Jurkat, Clone E6-1 (cell line): ENCODE results near the gene LYRM9.

ENCODE experiments used
- DNase-seq: peaks from one replicate; pipeline ENCODE4 v3.0.0-alpha.2; 2011; ENCODE audit warnings: low read depth, low spot score
- H3K4me3 ChIP-seq: 2 replicates; pipeline ENCODE4 v1.5.1; 2011; ENCODE audit warnings: mild to moderate bottlenecking, low read length, control low read depth, moderate library complexity

LYRM9 gene

GRCh38 chr17:27882162-27882840, 10.9 kb downstream of the LYRM9 start:
- DNase-seq, result no peak
- H3K4me3 ChIP-seq, result no peak overlapping the region

- peak; percentile 48 for DNase-seq
- H3K4me3 ChIP-seq, result no peak overlapping the region
Observed at GRCh38 chr17:27879987-27880608, 13.1 kb downstream of the LYRM9 start.

GRCh38 chr17:27878776-27879562, 14.2 kb downstream of the LYRM9 start:
- DNase-seq, result peak; percentile 84
- no peak overlapping the region for H3K4me3 ChIP-seq

- no peak overlapping the region for H3K4me3 ChIP-seq
- DNase-seq, result no peak
Observed at GRCh38 chr17:27873746-27874145, 19.4 kb downstream of the LYRM9 start.

GRCh38 chr17:27873211-27873610, 20.0 kb downstream of the LYRM9 start:
- no peak overlapping the region for H3K4me3 ChIP-seq
- DNase-seq, result no peak

- no peak for DNase-seq
- no peak overlapping the region for H3K4me3 ChIP-seq
Observed at GRCh38 chr17:27872776-27873175, 20.4 kb downstream of the LYRM9 start.

- H3K4me3 ChIP-seq, result no peak overlapping the region
- no peak for DNase-seq
Observed at GRCh38 chr17:27871407-27871806, 21.8 kb downstream of the LYRM9 start.

- DNase-seq, result no peak
- H3K4me3 ChIP-seq, result no peak overlapping the region
Observed at GRCh38 chr17:27870345-27870744, 22.8 kb downstream of the LYRM9 start.

GRCh38 chr17:27868565-27868964, 24.6 kb downstream of the LYRM9 start:
- no peak for DNase-seq
- no peak overlapping the region for H3K4me3 ChIP-seq

GRCh38 chr17:27862840-27863239, 30.3 kb downstream of the LYRM9 start:
- DNase-seq, result no peak
- no peak overlapping the region for H3K4me3 ChIP-seq

GRCh38 chr17:27862004-27862403, 31.2 kb downstream of the LYRM9 start:
- DNase-seq, result no peak
- H3K4me3 ChIP-seq, result no peak overlapping the region

GRCh38 chr17:27860971-27861664, 32.0 kb downstream of the LYRM9 start:
- no peak overlapping the region for H3K4me3 ChIP-seq
- no peak for DNase-seq

GRCh38 chr17:27858621-27859305, 34.4 kb downstream of the LYRM9 start:
- no peak overlapping the region for H3K4me3 ChIP-seq
- no peak for DNase-seq

- no peak for DNase-seq
- H3K4me3 ChIP-seq, result no peak overlapping the region
Observed at GRCh38 chr17:27856676-27857432, 36.3 kb downstream of the LYRM9 start.

GRCh38 chr17:27855454-27855853, 37.7 kb downstream of the LYRM9 start:
- DNase-seq, result no peak

GRCh38 chr17:27854163-27854562, 39.0 kb downstream of the LYRM9 start:
- DNase-seq, result no peak
- no peak overlapping the region for H3K4me3 ChIP-seq

More at GRCh38 chr17:27855454-27855853, 37.7 kb downstream of the LYRM9 start:
- no peak overlapping the region for H3K4me3 ChIP-seq

- no peak for DNase-seq
Observed at GRCh38 chr17:27853091-27853490, 40.1 kb downstream of the LYRM9 start.

GRCh38 chr17:27849474-27850185, 43.5 kb downstream of the LYRM9 start:
- no peak for DNase-seq
- no peak overlapping the region for H3K4me3 ChIP-seq

More at GRCh38 chr17:27853091-27853490, 40.1 kb downstream of the LYRM9 start:
- no peak overlapping the region for H3K4me3 ChIP-seq
